Muscle of leg (tissue), 11 donors: ENCODE measurements around the gene CEP97. TPM values are rescaled to one million over a fixed set of nuclear protein-coding genes. Genes with fewer than 3 reads are reported as not detected.
"Not testable (repeated sequence)": the region's sequence is repeated elsewhere in the genome, so short reads cannot be mapped to it uniquely, and the experiment has no call there.

Experiments
- DNase-seq: peaks from one replicate; pipeline ENCODE4 v3.0.0; 2013
- H3K27ac ChIP-seq: one replicate; pipeline ENCODE4 v1.5.1; 2013; ENCODE audit warnings: mild to moderate bottlenecking, low read length, control low read depth
- H3K27me3 ChIP-seq: one replicate; pipeline ENCODE4 v1.6.1; 2013; ENCODE audit warnings: low read length; ENCODE audit not compliant: control insufficient read depth, insufficient read depth
- H3K36me3 ChIP-seq: one replicate; pipeline ENCODE4 v1.6.1; 2013; ENCODE audit warnings: low read length; ENCODE audit not compliant: control insufficient read depth, insufficient read depth
- H3K4me1 ChIP-seq: one replicate; pipeline ENCODE4 v1.6.1; 2013; ENCODE audit warnings: low read length; ENCODE audit not compliant: control insufficient read depth, insufficient read depth
- H3K4me3 ChIP-seq: one replicate; pipeline ENCODE4 v1.5.1; 2013; ENCODE audit warnings: low read length, control low read depth
- H3K9me3 ChIP-seq: replicated peaks from 2 replicates; pipeline ENCODE4 v1.6.1; 2013; ENCODE audit warnings: low read depth, low read length; ENCODE audit not compliant: control insufficient read depth
- WGBS: methylation state at CpG from one replicate; pipeline ENCODE4 v1.1.5; 2013; ENCODE audit warnings: missing lambda C conversion rate; ENCODE audit not compliant: insufficient coverage; 5-methylcytosine and 5-hydroxymethylcytosine counted together
- polyA plus RNA-seq, 8 donors: library from polyadenylated mRNA; unstranded; fragments of 120-200 nt; gene quantifications; one replicate each; pipeline versions ENCODE4 v1.2.1 to v1.2.3, GENCODE V29; 2013; ENCODE audit warnings: inconsistent platforms in 1 of 8, low replicate concordance in 1 of 8; ENCODE audit not compliant: insufficient read length in 8 of 8, insufficient read depth in 1 of 8
- total RNA-seq: library from RNA; stranded (reverse); fragments of 120-200 nt; gene quantifications from one replicate; pipeline ENCODE4 v1.2.4, GENCODE V29; 2013

CEP97 gene
- total and polyA plus RNA-seq, 9 donors = 6.9 to 17.8 (median 10.9) TPM

DNA sequence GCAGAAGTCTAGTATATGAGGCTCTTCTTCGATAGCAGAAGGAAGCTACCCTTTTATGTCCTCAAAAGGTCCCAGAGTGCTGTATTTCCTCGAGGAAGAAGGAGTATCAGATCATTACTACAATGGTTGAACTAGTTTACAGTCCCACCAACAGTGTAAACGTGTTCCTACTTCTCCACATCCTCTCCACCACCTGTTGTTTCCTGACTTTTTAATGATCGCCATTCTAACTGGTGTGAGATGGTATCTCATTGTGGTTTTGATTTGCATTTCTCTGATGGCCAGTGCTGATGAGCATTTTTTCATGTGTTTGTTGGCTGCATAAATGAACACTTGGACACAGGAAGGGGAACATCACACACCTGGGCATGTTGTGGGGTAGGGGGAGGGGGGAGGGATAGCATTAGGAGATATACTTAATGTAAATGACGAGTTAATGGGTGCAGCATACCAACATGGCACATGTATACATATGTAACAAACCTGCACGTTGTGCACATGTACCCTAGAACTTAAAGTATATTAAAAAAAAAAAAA is 53.4 kb downstream of the CEP97 start:
- not testable (repeated sequence) for DNase-seq, H3K36me3 ChIP-seq, H3K4me3 ChIP-seq, H3K27ac ChIP-seq, H3K9me3 ChIP-seq, H3K27me3 ChIP-seq
- no CpG with 5 or more reads among the region's 6 CpGs for WGBS
- H3K4me1 ChIP-seq = peaks cover 13% of the 10 kb centered on the region

DNA sequence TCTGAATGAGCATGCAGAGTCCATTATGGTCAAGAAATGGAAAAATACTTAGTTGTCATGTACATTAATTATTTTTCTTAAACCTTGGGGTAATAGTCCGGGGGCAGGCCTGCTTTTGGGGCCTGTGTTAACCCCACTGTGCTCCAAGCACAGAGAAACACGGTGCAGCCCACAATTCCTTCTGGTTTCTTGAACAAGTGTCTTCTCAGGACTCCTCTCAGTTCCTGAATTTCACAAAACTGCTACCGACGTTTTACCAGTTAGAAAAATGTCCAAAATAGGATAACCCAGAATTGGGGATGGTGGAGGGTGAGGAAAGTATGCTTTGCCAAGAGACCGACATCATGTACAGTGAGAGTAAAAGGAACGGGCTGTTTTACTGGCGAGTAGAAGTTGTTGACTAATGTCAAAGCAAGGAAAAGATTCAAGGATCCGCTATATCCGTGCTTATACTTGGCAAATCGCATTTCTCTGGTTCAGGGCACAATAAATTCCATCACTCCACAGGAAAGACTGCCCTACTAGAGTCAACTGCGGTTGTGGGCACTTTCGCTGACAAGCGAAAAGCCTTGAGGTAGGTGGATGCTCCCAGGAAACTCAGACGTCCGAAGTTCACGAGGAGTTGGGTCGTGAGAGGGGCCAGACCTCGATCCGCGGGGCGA is 54.1 kb downstream of the CEP97 start:
- Histone ChIP-seq H3K4me3 (peak overlapping the region; percentile 83), H3K27me3 (no peaks in the 10 kb centered on the region), H3K9me3 (no peaks in the 10 kb centered on the region), H3K27ac (peak overlapping the region; percentile 83), H3K4me1 (peaks cover 13% of the 10 kb centered on the region), H3K36me3 (peaks cover 8% of the 10 kb centered on the region)
- no peak for DNase-seq
- WGBS = 16% methylated on average over 16 of the region's 21 CpGs

DNA sequence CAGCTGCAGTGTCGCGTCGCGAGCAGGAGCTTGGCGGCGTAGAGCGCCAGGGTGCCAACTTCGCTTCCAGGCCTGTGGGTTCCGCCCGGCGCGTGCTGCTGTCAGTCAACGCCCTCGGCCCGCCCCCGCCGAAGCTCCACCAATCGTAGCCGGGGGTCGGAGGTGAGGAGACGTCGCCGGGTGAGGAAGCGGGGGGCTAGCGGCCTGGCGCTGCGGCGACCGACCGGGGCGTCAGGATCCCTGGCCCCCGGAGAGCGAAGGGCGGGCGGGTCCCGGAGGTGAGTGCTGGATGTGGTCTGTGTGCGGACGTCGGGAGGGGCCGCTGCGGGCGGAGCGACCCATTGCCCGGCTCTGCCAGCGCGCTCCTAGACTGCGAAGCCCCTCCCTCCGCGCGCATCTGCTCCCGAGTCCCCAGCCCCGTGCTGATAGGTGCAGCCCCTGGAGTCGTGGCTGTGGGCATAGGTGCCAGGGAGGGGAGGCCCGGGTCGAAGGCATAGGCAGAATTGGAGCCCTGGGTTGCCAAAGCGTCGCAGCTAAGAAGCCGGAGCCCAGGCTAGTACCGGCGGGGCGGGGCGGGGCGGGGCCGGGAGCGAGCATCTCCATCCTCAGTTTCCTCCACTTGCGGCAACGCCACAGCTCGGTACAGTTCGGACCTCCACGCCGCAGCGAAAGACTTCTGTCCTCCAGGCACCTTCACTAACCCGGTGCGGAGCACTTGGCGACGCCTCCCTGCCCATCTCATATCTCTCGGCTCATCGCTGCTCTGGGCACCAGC is 54.8 kb downstream of the CEP97 start, which contains the start of gene NXPE3:
TSS of gene NXPE3 (plus strand) at position 165 of the 775 bp plus-strand sequence. CDS start 6,386 bp downstream, outside the sequence.
- Histone ChIP-seq H3K4me3 (peak within 1 kb of the TSS; percentile 83), H3K27ac (peak within 1 kb of the TSS; percentile 83), H3K27me3 (no peaks in the 10 kb centered on the region), H3K9me3 (no peaks in the 10 kb centered on the region), H3K36me3 (peaks cover 13% of the 10 kb centered on the region), H3K4me1 (peaks cover 13% of the 10 kb centered on the region)
- DNase-seq = peak; percentile 93
- under 1% methylated on average over 74 of the region's 78 CpGs for WGBS

GRCh38 chr3:101779822-101780381 is 55.5 kb downstream of the CEP97 start:
- H3K27me3 ChIP-seq = no peaks in the 10 kb centered on the region
- H3K4me1 ChIP-seq = peaks cover 13% of the 10 kb centered on the region
- 0% methylated on average over 4 of the region's 9 CpGs for WGBS
- peak overlapping the region; percentile 78 for H3K27ac ChIP-seq
- peaks cover 18% of the 10 kb centered on the region for H3K36me3 ChIP-seq
- H3K4me3 ChIP-seq = peak overlapping the region; percentile 83
- DNase-seq = peak; percentile 25
- H3K9me3 ChIP-seq = no peaks in the 10 kb centered on the region

DNA sequence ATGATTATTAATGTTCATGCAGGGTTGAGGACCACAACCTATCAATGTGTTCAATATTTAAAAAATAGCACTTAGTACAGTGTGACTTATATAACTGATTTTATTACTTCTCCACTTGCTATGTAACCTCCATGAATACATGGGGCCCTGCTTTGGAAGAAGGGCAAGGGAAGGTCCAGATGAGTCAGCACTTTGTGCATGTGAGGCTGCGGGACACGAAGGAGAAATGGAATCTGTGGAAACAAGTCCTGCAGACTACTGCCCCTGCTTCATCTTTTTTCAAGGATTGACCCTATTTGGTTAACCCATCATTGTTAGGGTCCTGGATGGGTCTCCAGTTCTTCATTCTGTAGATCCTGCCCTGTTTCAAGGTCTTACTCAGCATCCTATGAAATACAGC is 56.2 kb downstream of the CEP97 start:
- peak; percentile 38 for DNase-seq
- Histone ChIP-seq H3K9me3 (no peaks in the 10 kb centered on the region), H3K4me3 (no peak overlapping the region), H3K27ac (peak overlapping the region; percentile 37), H3K27me3 (no peaks in the 10 kb centered on the region), H3K4me1 (peaks cover 13% of the 10 kb centered on the region), H3K36me3 (peaks cover 25% of the 10 kb centered on the region)
- no CpG with 5 or more reads among the region's 2 CpGs for WGBS

- Histone ChIP-seq H3K27me3 (no peaks in the 10 kb centered on the region), H3K27ac (no peak overlapping the region), H3K4me1 (peaks cover 13% of the 10 kb centered on the region), H3K36me3 (peaks cover 29% of the 10 kb centered on the region), H3K9me3 (no peaks in the 10 kb centered on the region), H3K4me3 (no peak overlapping the region)
- no peak for DNase-seq
These were observed 56.8 kb downstream of the CEP97 start for GRCh38 chr3:101781166-101781565.

DNA sequence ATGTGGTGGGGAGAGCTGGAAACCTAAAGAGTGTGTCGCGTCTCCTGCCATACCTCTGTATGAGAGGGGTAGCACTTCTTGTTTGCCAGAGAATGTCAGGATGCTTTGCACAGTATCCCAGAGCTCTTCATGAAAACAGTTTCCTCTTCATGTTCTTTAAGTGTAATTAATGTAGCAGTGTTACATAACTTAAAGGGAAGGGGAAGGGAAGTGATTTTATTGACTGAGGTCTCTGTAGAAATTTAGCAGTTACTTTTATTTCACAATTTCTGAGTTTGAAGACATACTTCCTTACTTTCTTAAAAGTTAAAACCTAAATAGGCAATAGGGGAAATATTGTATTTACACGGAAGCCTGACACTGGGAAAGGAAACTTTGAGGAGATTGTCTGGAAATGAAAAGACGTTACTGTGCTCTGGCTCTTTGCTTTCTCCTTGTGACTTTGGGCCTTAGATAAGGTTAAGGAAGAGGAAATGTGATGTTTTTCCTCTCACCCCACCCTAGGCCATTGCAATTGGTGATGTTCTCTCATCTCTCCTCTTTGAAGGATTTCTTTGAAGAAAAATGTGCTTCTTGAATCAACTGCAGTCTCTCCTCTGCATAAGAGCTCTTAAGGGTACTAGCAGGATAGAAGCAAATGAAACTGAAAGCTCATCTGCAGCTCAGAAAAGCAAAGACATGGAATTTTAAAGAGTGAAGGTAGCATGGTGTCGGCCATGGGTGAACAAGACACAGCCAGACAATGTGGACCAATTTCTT is 60.6 kb downstream of the CEP97 start:
- H3K4me3 ChIP-seq = no peak overlapping the region
- peaks cover 2% of the 10 kb centered on the region for H3K9me3 ChIP-seq
- peaks cover 44% of the 10 kb centered on the region for H3K36me3 ChIP-seq
- no peak overlapping the region for H3K27ac ChIP-seq
- DNase-seq = no peak
- H3K4me1 ChIP-seq = peaks cover 6% of the 10 kb centered on the region
- no peaks in the 10 kb centered on the region for H3K27me3 ChIP-seq
- WGBS = 100% methylated on average over 1 of the region's 5 CpGs

DNA sequence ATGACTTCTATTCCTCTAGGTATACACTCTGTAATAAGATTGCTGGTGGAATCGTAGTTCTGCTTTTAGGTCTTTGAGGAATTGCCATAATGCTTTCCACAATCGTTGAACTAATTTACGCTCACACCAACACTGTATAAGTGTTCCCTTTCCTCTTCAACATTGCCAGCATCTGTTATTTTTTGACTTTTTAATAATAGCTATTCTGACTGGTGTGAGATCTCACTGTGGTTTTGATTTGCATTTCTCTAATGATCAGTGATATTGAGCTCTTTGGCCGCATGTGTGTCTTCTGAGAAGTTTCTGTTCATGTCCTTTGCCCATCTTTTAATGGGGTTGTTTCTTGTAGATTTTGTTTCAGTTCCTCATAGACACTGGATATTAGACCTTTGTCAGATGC is 67.4 kb downstream of the CEP97 start:
- no peaks in the 10 kb centered on the region for H3K4me1 ChIP-seq
- WGBS = no CpG with 5 or more reads among the region's 4 CpGs
- no peak overlapping the region for H3K4me3 ChIP-seq
- H3K9me3 ChIP-seq = peaks cover 10% of the 10 kb centered on the region
- H3K27me3 ChIP-seq = no peaks in the 10 kb centered on the region
- H3K36me3 ChIP-seq = peaks cover 38% of the 10 kb centered on the region
- DNase-seq = no peak
- H3K27ac ChIP-seq = no peak overlapping the region

- Histone ChIP-seq H3K4me3 (no peak overlapping the region), H3K9me3 (peaks cover 8% of the 10 kb centered on the region), H3K4me1 (no peaks in the 10 kb centered on the region), H3K27me3 (no peaks in the 10 kb centered on the region), H3K36me3 (peaks cover 23% of the 10 kb centered on the region), H3K27ac (no peak overlapping the region)
- WGBS = no CpG with 5 or more reads among the region's 3 CpGs
- DNase-seq = no peak
These were observed 71.8 kb downstream of the CEP97 start for GRCh38 chr3:101796077-101796680.
